D721Med (cell line): ENCODE results near the gene RELL2.

Source experiments
- DNase-seq: peaks from one replicate; pipeline ENCODE4 v3.0.0; 2011; ENCODE audit warnings: low spot score; ENCODE audit not compliant: insufficient read length
- FAIRE-seq: peaks from 2 replicates; lab custom pipeline; 2011; peaks lifted over from hg19 to GRCh38; lab: Jason Lieb, UNC
- TF ChIP-seq, protein P1 (sequence below): IDR thresholded peaks from 2 replicates; pipeline ENCODE4 v1.5.1; 2012; ENCODE audit warnings: mild to moderate bottlenecking, control low read depth; ENCODE audit not compliant: insufficient read depth; ENCODE audit errors: missing control alignments

RELL2 gene

DNA sequence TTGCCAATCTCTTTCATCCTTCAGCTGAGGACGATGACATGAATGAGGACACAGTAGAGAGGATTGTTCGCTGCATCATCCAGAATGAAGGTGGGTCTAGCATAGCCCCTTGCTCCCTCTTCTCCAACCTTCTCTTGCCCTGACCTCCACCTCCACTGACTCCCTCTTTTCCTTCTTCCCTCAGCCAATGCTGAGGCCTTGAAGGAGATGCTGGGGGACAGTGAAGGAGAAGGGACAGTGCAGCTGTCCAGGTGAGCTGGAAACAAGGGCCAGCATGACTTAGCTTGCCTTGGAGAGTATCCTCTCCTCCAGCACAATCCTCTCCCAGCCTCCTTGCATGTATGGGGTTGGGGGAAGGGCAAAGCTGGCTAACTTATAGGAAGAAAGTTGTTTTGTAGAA, 2.0 kb downstream of the RELL2 start:
- FAIRE-seq (no peak), DNase-seq (no peak)
- TF ChIP-seq, protein P1, sequence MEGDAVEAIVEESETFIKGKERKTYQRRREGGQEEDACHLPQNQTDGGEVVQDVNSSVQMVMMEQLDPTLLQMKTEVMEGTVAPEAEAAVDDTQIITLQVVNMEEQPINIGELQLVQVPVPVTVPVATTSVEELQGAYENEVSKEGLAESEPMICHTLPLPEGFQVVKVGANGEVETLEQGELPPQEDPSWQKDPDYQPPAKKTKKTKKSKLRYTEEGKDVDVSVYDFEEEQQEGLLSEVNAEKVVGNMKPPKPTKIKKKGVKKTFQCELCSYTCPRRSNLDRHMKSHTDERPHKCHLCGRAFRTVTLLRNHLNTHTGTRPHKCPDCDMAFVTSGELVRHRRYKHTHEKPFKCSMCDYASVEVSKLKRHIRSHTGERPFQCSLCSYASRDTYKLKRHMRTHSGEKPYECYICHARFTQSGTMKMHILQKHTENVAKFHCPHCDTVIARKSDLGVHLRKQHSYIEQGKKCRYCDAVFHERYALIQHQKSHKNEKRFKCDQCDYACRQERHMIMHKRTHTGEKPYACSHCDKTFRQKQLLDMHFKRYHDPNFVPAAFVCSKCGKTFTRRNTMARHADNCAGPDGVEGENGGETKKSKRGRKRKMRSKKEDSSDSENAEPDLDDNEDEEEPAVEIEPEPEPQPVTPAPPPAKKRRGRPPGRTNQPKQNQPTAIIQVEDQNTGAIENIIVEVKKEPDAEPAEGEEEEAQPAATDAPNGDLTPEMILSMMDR, result no peak

DNA sequence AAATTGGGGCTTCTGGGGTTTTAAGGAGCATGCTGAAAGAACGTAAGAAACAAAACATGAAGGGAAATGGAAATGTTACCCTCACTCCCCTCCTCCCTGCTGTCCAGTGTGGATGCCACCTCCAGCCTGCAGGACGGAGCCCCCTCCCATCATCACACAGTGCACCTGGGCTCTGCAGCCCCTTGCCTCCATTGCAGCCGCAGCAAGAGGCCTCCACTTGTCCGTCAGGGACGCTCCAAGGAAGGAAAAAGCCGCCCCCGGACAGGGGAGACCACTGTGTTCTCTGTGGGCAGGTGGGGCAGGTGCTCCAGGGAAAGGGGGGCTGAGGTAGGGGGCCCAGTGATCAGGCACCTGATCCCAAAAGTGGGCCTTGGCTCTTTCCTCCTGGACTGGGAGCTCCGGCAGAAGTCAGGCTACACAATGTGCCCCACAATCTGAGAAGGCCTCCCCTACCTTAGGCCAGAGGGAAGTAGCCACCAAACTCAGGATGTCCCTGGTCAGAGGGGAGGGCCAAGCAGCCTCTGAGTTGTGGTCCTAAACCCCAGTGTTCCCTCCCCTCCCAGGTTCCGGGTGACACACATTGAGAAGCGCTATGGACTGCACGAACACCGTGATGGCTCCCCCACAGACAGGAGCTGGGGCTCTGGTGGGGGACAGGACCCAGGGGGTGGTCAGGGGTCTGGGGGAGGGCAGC, 2.7 kb downstream of the RELL2 start:
- TF ChIP-seq, protein P1, result no peak
- FAIRE-seq (no peak), DNase-seq (no peak)

DNA sequence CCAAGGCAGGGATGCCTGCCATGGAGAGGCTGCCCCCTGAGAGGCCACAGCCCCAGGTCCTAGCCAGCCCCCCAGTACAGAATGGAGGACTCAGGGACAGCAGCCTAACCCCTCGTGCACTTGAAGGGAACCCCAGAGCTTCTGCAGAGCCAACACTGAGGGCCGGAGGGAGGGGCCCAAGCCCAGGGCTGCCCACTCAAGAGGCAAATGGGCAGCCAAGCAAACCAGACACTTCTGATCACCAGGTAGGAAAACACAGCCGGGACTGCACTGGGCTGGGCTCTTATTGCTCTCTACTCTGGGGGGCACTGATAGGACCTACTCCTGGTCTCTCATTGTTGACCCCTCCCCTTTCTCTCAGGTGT, 3.2 kb downstream of the RELL2 start:
- FAIRE-seq, result no peak
- no peak for DNase-seq
- TF ChIP-seq, protein P1, result no peak

DNA sequence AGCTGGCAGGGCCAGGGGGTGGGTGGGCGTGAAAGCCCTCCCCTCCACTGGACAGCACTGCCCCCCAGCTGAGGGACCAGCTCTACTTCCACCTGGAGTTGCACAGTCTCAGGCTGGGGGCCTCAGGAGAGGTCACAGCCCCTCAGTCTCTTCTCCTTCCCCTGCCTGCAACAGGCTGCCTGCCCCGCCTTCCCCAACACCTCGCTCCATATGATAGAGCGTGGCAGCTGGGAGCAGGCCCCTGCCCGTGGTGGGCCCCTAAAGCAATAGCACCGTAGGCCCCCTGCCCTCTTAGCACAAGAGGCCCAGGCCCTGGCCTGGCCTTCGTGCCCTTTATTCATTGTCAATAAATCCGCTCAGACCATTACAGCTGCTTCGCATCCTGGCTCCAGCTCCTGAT, 3.9 kb downstream of the RELL2 start:
- FAIRE-seq, result no peak
- TF ChIP-seq, protein P1, result no peak

DNA sequence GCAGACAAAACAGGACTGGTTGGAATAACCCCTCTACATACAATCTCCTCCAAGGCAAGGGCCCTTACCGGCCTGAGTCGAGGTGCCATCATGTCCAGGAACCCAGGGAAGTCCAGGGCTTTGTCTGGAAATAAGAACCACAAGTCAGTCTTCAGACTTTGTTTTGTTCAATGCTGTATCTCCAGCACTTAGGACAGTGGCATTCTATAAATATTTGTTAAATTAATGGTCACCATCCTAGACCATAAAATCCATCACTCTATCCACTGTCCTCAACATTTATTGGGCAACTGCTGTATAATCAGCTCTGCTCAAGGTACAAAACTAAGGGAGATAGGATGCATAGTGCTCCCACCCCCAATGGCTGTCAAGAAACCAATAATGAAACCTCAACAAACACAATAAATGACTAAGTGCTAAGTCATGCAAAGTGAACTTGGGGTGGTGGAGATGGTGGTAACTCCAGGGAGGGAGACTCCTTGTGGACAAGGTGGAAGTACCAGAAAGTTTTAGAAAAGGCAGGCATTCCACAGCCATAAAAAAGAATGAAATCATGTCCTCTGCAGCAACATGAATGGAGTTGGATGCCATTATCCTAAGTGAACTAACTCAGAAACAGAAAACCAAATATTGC, 5.0 kb downstream of the RELL2 start:
- FAIRE-seq (no peak), DNase-seq (no peak)

More for the DNA sequence above, 3.9 kb downstream of the RELL2 start:
- no peak for DNase-seq

DNA sequence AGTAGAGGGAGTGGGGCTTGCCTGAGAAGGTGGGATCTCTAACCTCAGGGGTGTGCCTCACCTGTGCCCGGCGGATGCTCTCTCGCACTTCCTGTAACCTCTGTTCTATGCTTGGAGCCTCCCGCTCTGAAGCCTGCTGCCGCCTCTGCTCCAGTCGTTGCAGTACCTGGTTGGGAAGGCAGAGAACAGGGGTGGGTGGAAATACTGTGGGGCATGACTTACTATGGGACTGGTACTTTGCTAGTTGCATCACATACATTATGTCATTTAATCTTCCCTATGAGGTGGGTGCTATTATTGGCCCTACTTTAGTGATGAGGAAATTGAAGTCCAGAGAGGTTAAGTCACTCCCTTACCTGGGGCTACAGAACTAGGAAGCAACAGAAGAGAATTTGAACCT, 9.2 kb downstream of the RELL2 start:
- no peak for DNase-seq
- TF ChIP-seq, protein P1, result no peak
- no peak for FAIRE-seq

More for the DNA sequence above, 5.0 kb downstream of the RELL2 start:
- TF ChIP-seq, protein P1, result no peak

DNA sequence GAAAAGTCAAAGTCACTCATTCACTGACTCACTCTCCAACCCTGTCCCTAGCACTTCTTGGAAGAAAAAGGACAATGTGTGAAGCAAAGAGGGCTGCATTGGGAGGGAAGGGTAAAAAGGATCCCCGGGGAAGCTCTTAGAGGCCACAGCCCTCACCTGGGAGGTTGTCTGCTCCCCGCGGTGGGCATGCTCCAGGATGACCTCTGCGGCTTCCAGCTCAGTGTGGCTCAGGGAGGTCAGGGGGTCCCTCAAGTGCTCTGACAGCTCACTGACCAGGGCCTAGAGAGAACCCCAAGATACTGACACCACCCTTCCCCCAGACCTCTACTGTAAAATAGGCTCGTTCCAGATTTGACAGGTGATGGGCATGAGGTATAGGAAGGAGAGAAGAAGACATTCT, 10.4 kb downstream of the RELL2 start:
- no peak for FAIRE-seq
- TF ChIP-seq, protein P1, result no peak
- DNase-seq, result no peak
